Thoracic aorta (tissue), 2 donors: ENCODE results near the gene RELN. TPM values are rescaled to one million over a fixed set of nuclear protein-coding genes. Genes with fewer than 3 reads are reported as not detected.

ENCODE experiments used
- ATAC-seq: fragments of 150-250 bp; one replicate; pipeline ENCODE4 v1.8.0; 2017; ENCODE audit warnings: low read depth; ENCODE audit not compliant: insufficient number of reproducible peaks, low FRiP score
- DNase-seq: peaks from one replicate; pipeline ENCODE4 v3.0.0-alpha.2; 2020; ENCODE audit warnings: low spot score
- H3K27ac ChIP-seq, 2 donors: fragments of 200-600 bp; sonication (generic); 1 replicate in 1 of 2; 2 replicates in 1 of 2; pipeline ENCODE4 v1.5.1; 2016; ENCODE audit warnings: mild to moderate bottlenecking in 2 of 2, moderate library complexity in 2 of 2
- H3K27me3 ChIP-seq: fragments of 200-600 bp; sonication (generic); replicated peaks from 2 replicates; pipeline ENCODE4 v1.6.0; 2016; ENCODE audit warnings: mild to moderate bottlenecking; ENCODE audit not compliant: insufficient read depth
- H3K36me3 ChIP-seq: fragments of 200-600 bp; sonication (generic); one replicate; pipeline ENCODE4 v1.5.1; 2016
- H3K4me1 ChIP-seq, 2 donors: fragments of 200-600 bp; sonication (generic); 1 replicate in 1 of 2; 2 replicates in 1 of 2; pipeline versions ENCODE4 v1.5.1 to v1.6.0; 2016; ENCODE audit warnings: low read depth in 2 of 2, mild to moderate bottlenecking in 1 of 2; ENCODE audit not compliant: control insufficient read depth in 1 of 2
- H3K4me3 ChIP-seq: fragments of 200-600 bp; sonication (generic); 2 replicates; pipeline ENCODE4 v1.5.1; 2016; ENCODE audit warnings: mild to moderate bottlenecking
- H3K9me3 ChIP-seq: fragments of 200-600 bp; sonication (generic); 2 replicates; pipeline ENCODE4 v1.5.1; 2016
- CTCF ChIP-seq: fragments of 200-600 bp; sonication (generic); IDR thresholded peaks from one replicate; pipeline ENCODE4 v1.5.1; 2019; ENCODE audit warnings: antibody characterized with exemption
- total RNA-seq, 2 donors: library from RNA; depleted of rRNA; stranded (reverse); fragments of >200 nt; gene quantifications; one replicate each; pipeline versions ENCODE4 v1.1.0 to v1.2.3, GENCODE V29; 2016

RELN gene
- total RNA-seq, 2 donors from 2014 or later = 0.49 to 5.1 TPM

- no peak overlapping the region for H3K27ac ChIP-seq
- H3K36me3 ChIP-seq = no peaks in the 10 kb centered on the region
- no peak for ATAC-seq
- no peaks in the 10 kb centered on the region for H3K4me1 ChIP-seq
- DNase-seq = no peak
- no peak overlapping the region for H3K4me3 ChIP-seq
- H3K9me3 ChIP-seq = no peaks in the 10 kb centered on the region
- H3K27me3 ChIP-seq = no peaks in the 10 kb centered on the region
- TF ChIP-seq CTCF = no peak
Observed at GRCh38 chr7:103924184-103924583, 65.3 kb downstream of the RELN start.

GRCh38 chr7:103922407-103922806 is 67.1 kb downstream of the RELN start:
- H3K27ac ChIP-seq = no peak overlapping the region
- no peaks in the 10 kb centered on the region for H3K36me3 ChIP-seq
- no peaks in the 10 kb centered on the region for H3K9me3 ChIP-seq
- no peaks in the 10 kb centered on the region for H3K27me3 ChIP-seq
- H3K4me1 ChIP-seq = no peaks in the 10 kb centered on the region
- no peak for ATAC-seq
- TF ChIP-seq CTCF = no peak
- no peak for DNase-seq
- no peak overlapping the region for H3K4me3 ChIP-seq

- Histone ChIP-seq H3K27me3 (no peaks in the 10 kb centered on the region), H3K36me3 (no peaks in the 10 kb centered on the region), H3K9me3 (no peaks in the 10 kb centered on the region), H3K4me1 (no peaks in the 10 kb centered on the region), H3K27ac (no peak overlapping the region), H3K4me3 (no peak overlapping the region)
- DNase-seq = no peak
- no peak for ATAC-seq
- no peak for TF ChIP-seq CTCF
Observed at GRCh38 chr7:103921692-103922091, 67.8 kb downstream of the RELN start.

- Histone ChIP-seq H3K4me3 (no peak overlapping the region), H3K27ac (no peak overlapping the region)
- ATAC-seq = no peak
Observed at GRCh38 chr7:103919272-103919868, 70.1 kb downstream of the RELN start.

GRCh38 chr7:103918631-103919271 is 70.7 kb downstream of the RELN start:
- ATAC-seq = no peak
- no peak for TF ChIP-seq CTCF
- no peak overlapping the region for H3K27ac ChIP-seq
- H3K4me3 ChIP-seq = no peak overlapping the region
- no peaks in the 10 kb centered on the region for H3K4me1 ChIP-seq
- no peaks in the 10 kb centered on the region for H3K36me3 ChIP-seq
- DNase-seq = no peak
- no peaks in the 10 kb centered on the region for H3K27me3 ChIP-seq
- no peaks in the 10 kb centered on the region for H3K9me3 ChIP-seq

More at GRCh38 chr7:103919272-103919868, 70.1 kb downstream of the RELN start:
- no peak for TF ChIP-seq CTCF
- Histone ChIP-seq H3K9me3 (no peaks in the 10 kb centered on the region), H3K27me3 (no peaks in the 10 kb centered on the region), H3K36me3 (no peaks in the 10 kb centered on the region), H3K4me1 (no peaks in the 10 kb centered on the region)
- DNase-seq = no peak
